GM19467 (cell line): ENCODE results near the gene DDX25.

Experiments used
- ATAC-seq: cut with Tn5 transposase; IDR thresholded peaks from one replicate; pipeline ENCODE4 v1.9.1; 2021; ENCODE audit warnings: mild to moderate bottlenecking, moderate library complexity; ENCODE audit not compliant: unreplicated experiment

DDX25 gene

GRCh38 chr11:125933030-125933813 is 28.9 kb downstream of the DDX25 start:
- no peak for ATAC-seq

GRCh38 chr11:125934473-125934872 is 30.2 kb downstream of the DDX25 start:
- ATAC-seq = no peak

DNA sequence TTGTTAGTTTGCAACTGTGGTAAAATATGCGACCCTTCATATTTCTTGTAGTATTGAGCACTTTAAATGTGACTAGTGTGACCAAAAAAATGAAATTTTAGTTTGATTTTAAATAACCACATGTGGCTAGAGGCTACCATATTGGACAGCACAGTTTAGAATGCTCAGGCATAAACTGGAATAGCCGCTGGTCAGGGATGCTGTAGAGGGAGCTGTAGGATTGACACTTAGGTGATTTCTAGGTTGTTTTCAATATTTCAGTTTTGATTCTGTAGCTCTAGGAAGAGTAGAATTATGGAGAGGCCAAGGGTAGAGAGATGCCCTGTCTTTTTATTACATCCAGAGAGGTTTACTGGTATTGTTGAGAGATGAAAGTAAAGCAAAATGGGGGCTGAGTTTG is 30.7 kb downstream of the DDX25 start:
- no peak for ATAC-seq

GRCh38 chr11:125935618-125936199 is 31.4 kb downstream of the DDX25 start:
- no peak for ATAC-seq

DNA sequence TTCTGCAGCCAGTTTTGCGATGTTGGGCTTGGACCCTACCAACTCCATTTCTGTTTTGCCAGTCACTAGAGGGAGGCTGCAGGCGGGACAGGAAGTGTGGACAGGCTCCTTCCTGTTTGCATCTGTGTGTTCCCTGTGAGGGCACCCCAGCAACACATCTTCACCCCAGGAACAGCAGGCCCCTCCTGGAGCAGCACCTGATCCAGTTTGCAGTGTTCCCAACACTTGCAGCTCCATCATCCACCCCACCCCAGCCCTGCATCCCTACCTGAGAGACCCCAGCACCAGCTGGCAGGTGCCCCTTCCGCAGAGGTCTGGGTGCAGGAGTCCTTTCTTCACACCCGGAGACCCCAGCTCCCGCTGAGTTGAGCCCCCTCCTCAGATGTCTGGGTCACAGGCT is 34.1 kb downstream of the DDX25 start:
- no peak for ATAC-seq

- no peak for ATAC-seq
Observed at GRCh38 chr11:125939081-125939521, 34.8 kb downstream of the DDX25 start.

DNA sequence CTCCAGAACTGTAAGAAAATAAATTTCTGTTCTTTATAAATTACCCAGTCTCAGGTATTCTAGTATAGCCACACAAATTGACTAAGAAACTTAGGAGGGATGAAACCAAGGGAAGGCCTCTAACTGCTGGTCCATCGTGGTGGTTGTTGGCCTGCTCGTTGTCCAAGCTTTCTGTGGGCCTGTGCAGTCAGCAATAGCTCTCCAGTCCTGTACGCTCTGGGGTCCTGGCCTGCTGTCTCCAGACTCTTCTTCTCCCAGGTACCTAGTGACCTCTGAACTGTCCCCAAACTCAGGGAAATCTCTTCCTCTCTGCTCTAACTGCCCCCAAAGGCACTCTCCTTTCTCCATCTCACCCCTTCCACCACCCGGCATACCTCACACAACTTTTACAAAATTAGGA is 35.8 kb downstream of the DDX25 start:
- ATAC-seq = no peak

GRCh38 chr11:125941267-125941618 is 36.9 kb downstream of the DDX25 start:
- ATAC-seq = no peak

DNA sequence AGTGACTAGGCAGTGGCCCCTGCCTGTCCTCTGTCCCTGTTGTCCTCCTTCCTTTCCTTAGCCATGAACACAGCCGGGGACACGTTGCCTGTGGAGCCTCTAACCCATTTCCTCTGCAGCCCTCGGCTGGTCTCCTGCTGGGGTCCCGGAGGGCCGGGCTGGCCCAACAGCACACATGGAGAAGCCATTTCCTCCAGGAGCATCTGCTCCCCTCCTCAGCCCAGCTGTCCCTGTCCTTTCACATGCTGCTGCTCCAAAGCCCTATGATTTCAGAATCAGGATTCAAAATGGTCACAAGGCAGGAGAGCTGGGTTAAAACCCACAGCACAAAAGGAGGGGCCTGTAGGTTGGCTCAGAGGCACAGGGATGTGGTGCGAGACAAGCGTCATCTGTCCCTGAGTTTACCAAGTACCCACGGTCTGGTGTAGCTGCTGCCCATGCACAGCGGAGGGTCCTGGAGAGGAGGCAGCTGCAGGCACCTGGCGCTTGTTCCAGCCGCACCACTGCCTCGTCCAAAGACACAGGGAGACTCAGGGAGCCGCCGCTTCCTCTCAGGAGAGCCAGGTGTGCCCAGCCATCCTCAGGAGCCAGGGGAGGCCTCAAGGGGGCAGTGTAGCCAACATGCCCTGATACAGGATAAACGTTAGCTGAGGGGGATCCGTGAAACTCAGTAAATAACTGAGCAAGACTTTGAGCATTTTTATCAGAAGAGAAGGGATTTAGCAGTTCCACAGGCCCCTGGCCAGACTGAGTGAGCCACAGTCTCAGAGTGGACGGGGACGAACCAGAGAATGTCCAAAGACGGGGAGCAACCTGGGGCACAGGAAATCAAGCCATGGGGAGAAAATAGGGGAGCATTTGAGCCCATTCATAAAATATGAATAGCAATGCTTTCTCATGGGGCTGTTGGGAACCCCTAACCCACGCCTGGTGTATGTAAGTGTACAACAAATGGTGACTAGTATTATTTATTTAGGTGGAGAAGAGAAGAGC is 37.6 kb downstream of the DDX25 start:
- ATAC-seq = no peak

DNA sequence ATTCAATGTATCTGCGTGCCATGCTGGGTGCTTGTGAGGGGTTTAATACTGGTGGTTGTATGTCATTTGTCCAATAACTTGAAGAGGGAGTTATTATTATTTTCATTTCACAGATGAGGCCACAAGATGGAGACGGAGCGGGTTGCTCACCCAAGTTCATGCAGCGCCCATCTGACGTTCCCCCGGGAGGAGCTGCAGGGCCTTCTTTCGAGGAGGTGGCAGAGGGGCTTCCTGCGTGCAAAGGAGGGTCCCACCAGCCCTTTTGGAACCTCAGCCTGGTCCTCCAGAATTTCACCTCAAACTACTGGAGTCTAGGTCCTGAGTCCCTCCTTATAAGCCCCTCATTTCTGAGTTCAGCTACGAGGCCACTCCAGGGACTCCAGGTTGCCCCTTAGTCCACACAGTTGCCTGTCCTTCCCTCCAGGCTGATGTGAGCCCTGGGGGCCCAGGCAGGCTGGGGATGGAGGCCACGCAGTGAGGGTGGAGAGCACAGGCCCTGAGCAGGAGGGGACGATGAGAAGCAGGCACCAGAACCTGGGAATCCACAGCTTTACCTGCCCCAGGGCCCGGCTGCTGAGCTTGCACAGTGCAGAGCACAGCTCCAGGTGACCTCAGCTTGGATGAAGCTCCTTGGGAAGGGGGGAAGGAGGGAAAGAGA is 38.6 kb downstream of the DDX25 start:
- no peak for ATAC-seq

DNA sequence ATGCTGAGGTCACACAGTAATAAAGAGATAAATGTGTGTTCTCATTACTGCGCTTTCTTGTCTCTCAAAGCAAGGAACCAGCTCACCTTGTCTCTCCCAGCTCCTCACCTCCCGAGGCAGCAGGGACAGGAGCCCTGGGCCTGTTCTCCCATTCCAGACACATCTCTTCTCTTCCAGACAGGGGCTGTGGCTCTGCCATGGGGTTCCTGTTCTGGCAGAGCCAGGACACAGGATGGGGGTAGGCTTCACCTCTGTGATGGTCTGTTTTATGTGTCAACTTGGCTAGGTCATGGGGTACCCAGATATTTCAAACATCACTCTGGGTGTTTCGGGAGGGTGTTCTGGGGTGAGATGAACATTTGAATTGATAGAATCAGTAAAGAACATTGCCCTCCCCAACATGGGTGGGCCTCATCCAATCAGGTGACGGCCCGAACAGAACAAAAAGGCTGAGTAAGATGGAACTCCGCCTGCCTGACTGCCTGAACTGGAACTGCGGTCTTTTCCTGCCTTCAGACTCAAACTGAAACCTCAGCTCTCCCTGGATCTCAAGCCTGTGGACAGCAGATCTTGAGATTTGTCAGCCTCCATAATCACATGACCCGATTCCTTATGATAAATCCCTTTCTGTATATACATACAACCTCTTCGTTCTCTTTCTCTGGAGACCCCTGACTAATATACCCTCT is 39.5 kb downstream of the DDX25 start:
- ATAC-seq = no peak

GRCh38 chr11:125944350-125945010 is 40.2 kb downstream of the DDX25 start:
- ATAC-seq = no peak

DNA sequence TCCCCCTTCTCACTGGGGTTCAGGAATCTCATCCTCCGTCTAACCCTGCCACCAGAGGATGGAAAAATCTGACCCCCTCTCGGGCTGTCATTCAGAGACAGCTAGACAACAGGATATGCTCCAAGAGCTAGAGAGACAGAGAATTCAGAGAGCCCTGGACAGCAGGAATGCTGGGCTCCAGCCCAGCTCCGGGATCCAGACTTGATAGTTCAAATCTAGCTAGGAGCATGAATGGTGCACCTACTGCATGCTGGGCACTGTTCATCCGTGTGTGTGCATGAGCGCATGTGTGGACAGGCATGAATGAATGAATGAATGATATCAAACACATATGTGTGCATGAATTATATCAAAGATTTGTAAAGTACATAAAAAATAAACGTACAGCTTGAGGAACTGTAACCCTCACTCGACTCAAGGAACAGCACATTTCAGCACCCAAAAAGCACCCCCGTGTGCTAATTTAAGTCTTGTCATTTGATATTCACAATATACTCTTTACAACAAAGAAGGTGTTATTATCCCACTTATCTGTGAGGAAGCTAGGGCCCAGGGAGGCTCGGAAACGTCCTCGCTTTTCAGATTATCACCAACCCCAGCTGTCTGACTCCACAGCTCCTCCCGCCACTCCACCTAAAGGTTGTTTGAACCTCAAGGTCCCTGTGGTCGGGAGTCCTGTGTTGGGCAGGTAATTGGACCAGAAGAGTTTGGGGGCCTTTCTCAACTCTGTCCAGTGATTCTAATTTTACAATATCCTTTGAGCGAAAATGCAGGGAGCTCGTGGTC is 40.9 kb downstream of the DDX25 start:
- no peak for ATAC-seq

DNA sequence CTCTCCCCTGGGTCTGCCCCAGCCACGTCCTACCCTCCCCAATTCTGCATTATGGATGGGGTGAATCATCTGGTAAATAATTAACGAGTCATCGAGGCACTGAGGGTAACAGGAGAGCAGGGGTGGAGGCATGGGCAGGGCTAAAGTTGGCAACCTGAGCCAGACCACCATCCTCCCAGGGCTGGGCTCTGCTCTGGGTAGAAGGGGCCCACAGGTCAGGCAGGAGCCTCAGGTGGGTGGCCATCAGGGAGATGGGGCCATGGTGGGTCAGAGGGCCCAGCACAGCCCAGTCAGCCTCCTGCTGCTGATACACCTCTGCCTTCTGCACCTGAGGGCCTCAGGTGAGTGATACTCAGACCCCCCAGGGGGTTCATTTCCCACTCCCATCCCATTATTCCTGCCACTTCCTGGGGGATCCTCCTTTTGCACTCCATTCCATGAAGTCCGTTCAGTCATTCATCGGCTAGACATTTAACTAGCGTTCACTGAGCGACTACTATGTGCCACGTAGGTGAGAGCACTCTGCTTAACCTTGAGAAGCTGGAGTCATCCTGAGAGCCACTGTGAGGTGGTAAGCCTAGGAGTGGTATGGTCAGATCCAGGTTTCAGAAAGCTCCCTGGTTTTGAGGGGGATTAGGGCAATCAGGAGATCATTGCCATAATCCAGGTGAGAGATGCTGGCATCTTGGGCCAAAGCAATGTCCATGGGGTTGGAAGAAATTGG is 41.7 kb downstream of the DDX25 start, which contains the start of gene VSIG10L2:
Gene VSIG10L2 (plus strand): TSS at position 248 of the 724 bp plus-strand sequence. CDS start 12 bp downstream, at position 260.
- ATAC-seq = no peak

GRCh38 chr11:125946712-125947418 is 42.6 kb downstream of the DDX25 start:
- ATAC-seq = no peak

DNA sequence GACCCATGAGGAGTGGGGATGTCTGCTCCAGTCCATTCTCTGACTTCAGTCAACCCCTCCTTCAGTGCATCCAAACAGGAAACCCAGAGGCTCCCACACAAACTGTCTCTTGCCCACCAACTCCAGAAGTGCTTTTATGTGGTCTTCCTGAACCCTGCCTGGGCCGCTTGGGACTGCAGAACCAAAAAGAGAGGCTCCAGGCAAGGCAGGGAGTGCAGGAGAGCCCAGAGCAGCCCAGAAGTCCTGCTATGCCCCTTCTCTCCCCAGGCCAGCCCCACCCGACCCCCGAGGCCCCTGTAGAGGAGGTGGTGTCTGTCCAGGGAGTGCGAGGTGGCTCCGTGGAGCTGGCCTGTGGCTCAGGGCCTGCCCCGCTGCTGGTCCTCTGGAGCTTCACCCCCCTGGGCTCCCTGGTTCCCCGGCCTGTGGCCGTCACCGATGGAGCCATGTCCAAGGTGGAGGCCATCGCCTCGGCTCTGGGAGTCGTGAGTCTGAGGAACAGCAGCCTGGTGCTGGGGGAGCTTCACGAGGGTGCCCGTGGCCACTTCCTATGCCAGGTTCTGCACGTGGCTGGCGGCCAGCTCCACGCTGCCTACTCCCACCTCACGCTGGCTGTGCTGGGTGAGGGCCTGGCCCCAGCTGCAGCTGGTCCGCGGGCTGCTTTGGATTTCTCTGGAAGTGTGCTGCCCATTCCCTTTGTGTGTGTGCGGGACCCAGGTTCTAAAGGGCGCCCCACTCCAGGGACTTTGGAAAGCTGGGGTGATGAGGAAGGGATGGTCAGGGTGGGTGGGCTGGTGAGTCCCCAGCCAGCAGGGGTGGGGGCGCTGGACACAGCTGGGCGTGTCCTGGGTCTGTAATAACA is 43.3 kb downstream of the DDX25 start:
- ATAC-seq = no peak
